H9 (cell line): Measurements from ENCODE around the gene MAP1S. TPM values are rescaled to one million over a fixed set of nuclear protein-coding genes. Genes with fewer than 3 reads are reported as not detected.

Experiments
- DNase-seq: peaks from one replicate; pipeline ENCODE4 v3.0.0-alpha.2; 2017
- H2AFZ ChIP-seq: one replicate; pipeline ENCODE4 v1.6.1; 2013; ENCODE audit warnings: mild to moderate bottlenecking, low read length, control low read depth, moderate library complexity
- H2AK5ac ChIP-seq: 2 replicates; pipeline ENCODE4 v1.6.1; 2013; ENCODE audit warnings: low read length, control low read depth, mixed read lengths; ENCODE audit not compliant: insufficient read length
- H2BK120ac ChIP-seq: one replicate; pipeline ENCODE4 v1.6.1; 2013; ENCODE audit warnings: low read depth, mild to moderate bottlenecking, low read length, control low read depth, inconsistent platforms; ENCODE audit not compliant: poor library complexity, severe bottlenecking
- H2BK12ac ChIP-seq: 2 replicates; pipeline ENCODE4 v1.6.1; 2013; ENCODE audit warnings: low read length, control low read depth, mixed read lengths, low read depth; ENCODE audit not compliant: insufficient read length
- H2BK15ac ChIP-seq: 2 replicates; pipeline ENCODE4 v1.6.1; 2013; ENCODE audit warnings: low read depth, low read length, control low read depth
- H2BK20ac ChIP-seq: one replicate; pipeline ENCODE4 v1.6.1; 2013; ENCODE audit warnings: low read depth, mild to moderate bottlenecking, low read length, control low read depth, inconsistent platforms; ENCODE audit not compliant: poor library complexity, severe bottlenecking
- H2BK5ac ChIP-seq: 2 replicates; pipeline ENCODE4 v1.6.1; 2013; ENCODE audit warnings: low read length, control low read depth, mixed read lengths; ENCODE audit not compliant: insufficient read length
- H3K14ac ChIP-seq: 2 replicates; pipeline ENCODE4 v1.6.1; 2013; ENCODE audit warnings: low read length, control low read depth; ENCODE audit not compliant: insufficient read depth
- H3K18ac ChIP-seq: 2 replicates; pipeline ENCODE4 v1.6.1; 2013; ENCODE audit warnings: low read depth, mild to moderate bottlenecking, mixed read lengths, low read length, control low read depth; ENCODE audit not compliant: insufficient read length
- H3K23ac ChIP-seq: 2 replicates; pipeline ENCODE4 v1.6.1; 2013; ENCODE audit warnings: low read length, control low read depth, mixed read lengths, low read depth; ENCODE audit not compliant: insufficient read length
- H3K23me2 ChIP-seq: 2 replicates; pipeline ENCODE4 v1.6.1; 2013; ENCODE audit warnings: low read depth, mild to moderate bottlenecking, mixed read lengths, low read length, control low read depth; ENCODE audit not compliant: insufficient read length, poor library complexity, severe bottlenecking
- H3K27ac ChIP-seq: 2 replicates; pipeline ENCODE4 v1.5.1; 2013; ENCODE audit warnings: low read length, control low read depth, mixed read lengths, low read depth; ENCODE audit not compliant: insufficient read length
- H3K27me3 ChIP-seq: 2 replicates; pipeline ENCODE4 v1.6.1; 2013; ENCODE audit warnings: low read length, control low read depth, inconsistent platforms; ENCODE audit not compliant: insufficient read depth
- H3K4ac ChIP-seq: 2 replicates; pipeline ENCODE4 v1.6.1; 2013; ENCODE audit warnings: low read depth, mild to moderate bottlenecking, control low read depth, inconsistent platforms, low read length, moderate library complexity
- H3K4me1 ChIP-seq: 2 replicates; pipeline ENCODE4 v1.6.1; 2013; ENCODE audit warnings: low read length, control low read depth, inconsistent platforms; ENCODE audit not compliant: insufficient read depth
- H3K4me2 ChIP-seq: 2 replicates; pipeline ENCODE4 v1.6.1; 2013; ENCODE audit warnings: low read length, control low read depth, mixed read lengths; ENCODE audit not compliant: insufficient read length, insufficient read depth
- H3K56ac ChIP-seq: 2 replicates; pipeline ENCODE4 v1.6.1; 2013; ENCODE audit warnings: low read depth, mild to moderate bottlenecking, mixed read lengths, low read length, control low read depth; ENCODE audit not compliant: insufficient read length
- H3K79me1 ChIP-seq: 2 replicates; pipeline ENCODE4 v1.6.1; 2013; ENCODE audit warnings: low read depth, mild to moderate bottlenecking, moderate library complexity, low read length, control low read depth, inconsistent platforms; ENCODE audit not compliant: insufficient read depth, poor library complexity, severe bottlenecking
- H3K79me2 ChIP-seq: 2 replicates; pipeline ENCODE4 v1.6.1; 2013; ENCODE audit warnings: low read length, control low read depth, inconsistent platforms; ENCODE audit not compliant: insufficient read depth
- H3K9ac ChIP-seq: 2 replicates; pipeline ENCODE4 v1.6.1; 2013; ENCODE audit warnings: low read length, control low read depth, mixed read lengths; ENCODE audit not compliant: insufficient read length; ENCODE audit errors: extremely low read depth
- H3K9me3 ChIP-seq: one replicate; pipeline ENCODE4 v1.6.1; 2013; ENCODE audit warnings: low read depth, low read length, inconsistent platforms; ENCODE audit not compliant: control insufficient read depth
- H3T11ph ChIP-seq: one replicate; pipeline ENCODE4 v1.6.1; 2013; ENCODE audit warnings: mild to moderate bottlenecking, low read length, control low read depth, inconsistent platforms
- H4K20me1 ChIP-seq: one replicate; pipeline ENCODE4 v1.6.1; 2013; ENCODE audit not compliant: control insufficient read depth, insufficient read length, insufficient read depth
- H4K5ac ChIP-seq: 2 replicates; pipeline ENCODE4 v1.6.1; 2013; ENCODE audit warnings: low read depth, mild to moderate bottlenecking, mixed read lengths, low read length, control low read depth; ENCODE audit not compliant: insufficient read length
- H4K8ac ChIP-seq: replicated peaks from 2 replicates; pipeline ENCODE4 v1.6.1; 2013; ENCODE audit warnings: low read length, control low read depth, mixed read lengths, low read depth; ENCODE audit not compliant: insufficient read length
- H4K91ac ChIP-seq: 2 replicates; pipeline ENCODE4 v1.6.1; 2013; ENCODE audit warnings: low read depth, mild to moderate bottlenecking, moderate library complexity, mixed read lengths, low read length, control low read depth; ENCODE audit not compliant: insufficient read length
- H3K27ac Mint-ChIP-seq, 3 experiments: 2 replicates in 2 of 3; 3 replicates in 1 of 3; pipeline ENCODE4 v1.8.0; 2020 to 2021; ENCODE audit warnings: mixed read lengths in 3 of 3, mild to moderate bottlenecking in 1 of 3, moderate library complexity in 1 of 3
- H3K27me3 Mint-ChIP-seq: 2 replicates; pipeline ENCODE4 v1.8.0; 2021; ENCODE audit warnings: low read depth, mild to moderate bottlenecking, moderate library complexity, mixed read lengths
- H3K36me3 Mint-ChIP-seq, 3 experiments: 2 replicates in 2 of 3; 3 replicates in 1 of 3; pipeline ENCODE4 v1.8.0; 2020 to 2021; ENCODE audit warnings: low read depth in 3 of 3, mixed read lengths in 3 of 3; ENCODE audit not compliant: insufficient read depth in 1 of 3
- H3K4me1 Mint-ChIP-seq, 2 experiments: 2 replicates each; pipeline ENCODE4 v1.8.0; 2020; ENCODE audit warnings: mixed read lengths in 2 of 2
- H3K4me3 Mint-ChIP-seq, 2 experiments: 2 replicates in 1 of 2; 3 replicates in 1 of 2; pipeline ENCODE4 v1.8.0; 2020 to 2021; ENCODE audit warnings: mild to moderate bottlenecking in 2 of 2, mixed read lengths in 2 of 2, moderate library complexity in 1 of 2
- H3K9me3 Mint-ChIP-seq, 2 experiments: 2 replicates in 1 of 2; 3 replicates in 1 of 2; pipeline ENCODE4 v1.8.0; 2020; ENCODE audit warnings: mild to moderate bottlenecking in 2 of 2, mixed read lengths in 2 of 2, moderate library complexity in 1 of 2
- WGBS: extraction: QIAGEN DNeasy Blood & Tissue Kit; methylation state at CpG from one replicate; pipeline ENCODE4 v1.1.7; 2013; ENCODE audit warnings: missing lambda C conversion rate, low lambda C conversion rate, mixed read lengths; ENCODE audit not compliant: insufficient read length; ENCODE audit errors: extremely low coverage; 5-methylcytosine and 5-hydroxymethylcytosine counted together
- total RNA-seq: library from RNA; stranded (reverse); gene quantifications from 2 replicates; pipeline ENCODE4 v1.2.1, GENCODE V29; 2021
- TF ChIP-seq, protein P1 (sequence below): fragments of 200-600 bp; sonication (generic); conservative IDR thresholded peaks from 3 replicates; pipeline ENCODE4 v1.8.0; 2021; ENCODE audit warnings: antibody characterized with exemption, mild to moderate bottlenecking

MAP1S gene
- total RNA-seq, 1 experiment from 2014 or later: 160 TPM

DNA sequence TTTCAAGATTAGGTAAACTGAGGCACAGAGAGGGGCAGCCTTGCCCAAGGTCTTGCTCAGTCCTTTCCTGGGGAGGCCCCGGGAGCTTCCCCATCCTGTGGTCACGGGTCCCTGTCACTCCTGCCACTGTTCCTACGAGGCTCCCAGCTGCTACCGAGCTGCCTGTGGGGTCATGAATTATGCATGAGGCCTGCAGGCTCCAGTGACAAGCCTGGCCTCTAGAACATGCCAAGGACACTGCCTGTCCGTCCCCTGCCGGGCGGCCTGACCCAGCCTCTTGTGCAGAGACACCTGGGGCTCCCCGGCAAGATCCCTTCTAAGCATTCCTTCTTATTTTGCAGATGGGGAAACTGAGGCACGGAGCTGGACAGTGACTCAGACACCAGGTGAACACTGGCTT lies 34.7 kb downstream of the MAP1S start:
- H3K14ac ChIP-seq: no peak overlapping the region
- H2AK5ac ChIP-seq: no peak overlapping the region
- Mint-ChIP-seq H3K4me3 (no peak overlapping the region), H3K4me1 (peaks cover 8 to 39% of the 10 kb centered on the region in 2 experiments), H3K9me3 (no peaks in the 10 kb centered on the region), H3K27ac (no peak overlapping the region), H3K27me3 (no peaks in the 10 kb centered on the region; the same call in 1 of the 2 replicates), H3K36me3 (peaks cover 0 to 5% (median 4%) of the 10 kb centered on the region in 3 experiments; a peak in 5 of 7 replicates)
- H2AFZ ChIP-seq: no peak overlapping the region
- no peak overlapping the region for H3T11ph ChIP-seq
- H4K8ac ChIP-seq: no peak overlapping the region
- H3K23ac ChIP-seq: no peak overlapping the region
- H2BK15ac ChIP-seq: no peak overlapping the region
- H2BK20ac ChIP-seq: no peak overlapping the region
- no peak overlapping the region for H4K5ac ChIP-seq
- no peaks in the 10 kb centered on the region for H3K23me2 ChIP-seq
- no peak overlapping the region for H2BK120ac ChIP-seq
- H3K79me1 ChIP-seq: no peaks in the 10 kb centered on the region
- no peaks in the 10 kb centered on the region for H3K9me3 ChIP-seq
- no peak overlapping the region for H3K18ac ChIP-seq
- H3K9ac ChIP-seq: no peak overlapping the region
- H3K56ac ChIP-seq: no peak overlapping the region
- no peak for DNase-seq
- no peak overlapping the region for H3K27ac ChIP-seq
- H4K91ac ChIP-seq: no peak overlapping the region
- H3K4me1 ChIP-seq: no peaks in the 10 kb centered on the region
- no peaks in the 10 kb centered on the region; the same call in 1 of the 2 replicates for H3K79me2 ChIP-seq
- no peak overlapping the region for H2BK5ac ChIP-seq
- no CpG with 5 or more reads among the region's 9 CpGs for WGBS
- no peaks in the 10 kb centered on the region for H3K27me3 ChIP-seq
- H3K4me2 ChIP-seq: no peak overlapping the region
- H3K4ac ChIP-seq: no peak overlapping the region
- TF ChIP-seq, protein P1, sequence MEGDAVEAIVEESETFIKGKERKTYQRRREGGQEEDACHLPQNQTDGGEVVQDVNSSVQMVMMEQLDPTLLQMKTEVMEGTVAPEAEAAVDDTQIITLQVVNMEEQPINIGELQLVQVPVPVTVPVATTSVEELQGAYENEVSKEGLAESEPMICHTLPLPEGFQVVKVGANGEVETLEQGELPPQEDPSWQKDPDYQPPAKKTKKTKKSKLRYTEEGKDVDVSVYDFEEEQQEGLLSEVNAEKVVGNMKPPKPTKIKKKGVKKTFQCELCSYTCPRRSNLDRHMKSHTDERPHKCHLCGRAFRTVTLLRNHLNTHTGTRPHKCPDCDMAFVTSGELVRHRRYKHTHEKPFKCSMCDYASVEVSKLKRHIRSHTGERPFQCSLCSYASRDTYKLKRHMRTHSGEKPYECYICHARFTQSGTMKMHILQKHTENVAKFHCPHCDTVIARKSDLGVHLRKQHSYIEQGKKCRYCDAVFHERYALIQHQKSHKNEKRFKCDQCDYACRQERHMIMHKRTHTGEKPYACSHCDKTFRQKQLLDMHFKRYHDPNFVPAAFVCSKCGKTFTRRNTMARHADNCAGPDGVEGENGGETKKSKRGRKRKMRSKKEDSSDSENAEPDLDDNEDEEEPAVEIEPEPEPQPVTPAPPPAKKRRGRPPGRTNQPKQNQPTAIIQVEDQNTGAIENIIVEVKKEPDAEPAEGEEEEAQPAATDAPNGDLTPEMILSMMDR: no peak
- H4K20me1 ChIP-seq: no peaks in the 10 kb centered on the region
- no peak overlapping the region for H2BK12ac ChIP-seq
